ENCODE results near the gene DIS3L2. TPM values are rescaled to one million over a fixed set of nuclear protein-coding genes. Genes with fewer than 3 reads are reported as not detected.

Gene DIS3L2
- total RNA-seq, 1 donor from 2014 or later = 42.1 TPM

GRCh38 chr2:232120911-232121310, 159.4 kb downstream of the DIS3L2 start:
- no peak for DNase-seq
- no peak overlapping the region for H3K4me3 Mint-ChIP-seq (ENCODE audit: unreplicated experiment)
- H3K27me3 Mint-ChIP-seq (ENCODE audit: unreplicated experiment) = peaks cover 2% of the 10 kb centered on the region
- peaks cover 3% of the 10 kb centered on the region for H3K9me3 Mint-ChIP-seq (ENCODE audit: unreplicated experiment)
- H3K36me3 Mint-ChIP-seq (ENCODE audit: unreplicated experiment) = peaks cover 5% of the 10 kb centered on the region
- H3K4me1 Mint-ChIP-seq (ENCODE audit: low read depth, unreplicated experiment) = peaks cover 3% of the 10 kb centered on the region
- H3K27ac Mint-ChIP-seq (ENCODE audit: unreplicated experiment) = no peak overlapping the region
- TF ChIP-seq, protein P1, sequence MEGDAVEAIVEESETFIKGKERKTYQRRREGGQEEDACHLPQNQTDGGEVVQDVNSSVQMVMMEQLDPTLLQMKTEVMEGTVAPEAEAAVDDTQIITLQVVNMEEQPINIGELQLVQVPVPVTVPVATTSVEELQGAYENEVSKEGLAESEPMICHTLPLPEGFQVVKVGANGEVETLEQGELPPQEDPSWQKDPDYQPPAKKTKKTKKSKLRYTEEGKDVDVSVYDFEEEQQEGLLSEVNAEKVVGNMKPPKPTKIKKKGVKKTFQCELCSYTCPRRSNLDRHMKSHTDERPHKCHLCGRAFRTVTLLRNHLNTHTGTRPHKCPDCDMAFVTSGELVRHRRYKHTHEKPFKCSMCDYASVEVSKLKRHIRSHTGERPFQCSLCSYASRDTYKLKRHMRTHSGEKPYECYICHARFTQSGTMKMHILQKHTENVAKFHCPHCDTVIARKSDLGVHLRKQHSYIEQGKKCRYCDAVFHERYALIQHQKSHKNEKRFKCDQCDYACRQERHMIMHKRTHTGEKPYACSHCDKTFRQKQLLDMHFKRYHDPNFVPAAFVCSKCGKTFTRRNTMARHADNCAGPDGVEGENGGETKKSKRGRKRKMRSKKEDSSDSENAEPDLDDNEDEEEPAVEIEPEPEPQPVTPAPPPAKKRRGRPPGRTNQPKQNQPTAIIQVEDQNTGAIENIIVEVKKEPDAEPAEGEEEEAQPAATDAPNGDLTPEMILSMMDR (IDR thresholded peaks at IDR 0.05; ENCODE audit: partially characterized antibody, unreplicated experiment) = no peak

DNA sequence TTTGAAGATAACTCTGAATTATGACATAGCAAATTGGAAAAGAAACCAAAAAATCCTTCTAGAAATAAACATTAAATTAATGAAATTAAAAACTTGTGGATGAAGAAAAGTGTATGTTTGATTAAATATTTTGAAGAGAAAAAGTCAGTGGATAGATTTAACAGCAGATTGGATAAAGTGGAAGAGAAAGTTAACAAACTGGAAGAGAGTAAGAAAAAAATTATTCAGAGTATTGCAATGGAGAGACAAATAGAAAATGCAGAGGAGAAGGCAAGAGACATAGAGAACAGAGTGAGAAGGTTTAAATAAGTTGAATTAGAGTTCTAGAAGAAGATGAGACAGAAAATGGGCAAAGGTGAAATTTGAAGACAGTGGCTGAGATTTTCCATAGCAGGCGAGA, 162.8 kb downstream of the DIS3L2 start:
- H3K4me3 Mint-ChIP-seq (ENCODE audit: unreplicated experiment) = no peak overlapping the region
- H3K4me1 Mint-ChIP-seq (ENCODE audit: low read depth, unreplicated experiment) = peaks cover under 1% of the 10 kb centered on the region
- peaks cover 2% of the 10 kb centered on the region for H3K27me3 Mint-ChIP-seq (ENCODE audit: unreplicated experiment)
- no peak overlapping the region for H3K27ac Mint-ChIP-seq (ENCODE audit: unreplicated experiment)
- H3K9me3 Mint-ChIP-seq (ENCODE audit: unreplicated experiment) = peaks cover 3% of the 10 kb centered on the region
- H3K36me3 Mint-ChIP-seq (ENCODE audit: unreplicated experiment) = peaks cover 5% of the 10 kb centered on the region
- TF ChIP-seq, protein P1 (IDR thresholded peaks at IDR 0.05; ENCODE audit: partially characterized antibody, unreplicated experiment) = no peak
- no peak for DNase-seq

DNA sequence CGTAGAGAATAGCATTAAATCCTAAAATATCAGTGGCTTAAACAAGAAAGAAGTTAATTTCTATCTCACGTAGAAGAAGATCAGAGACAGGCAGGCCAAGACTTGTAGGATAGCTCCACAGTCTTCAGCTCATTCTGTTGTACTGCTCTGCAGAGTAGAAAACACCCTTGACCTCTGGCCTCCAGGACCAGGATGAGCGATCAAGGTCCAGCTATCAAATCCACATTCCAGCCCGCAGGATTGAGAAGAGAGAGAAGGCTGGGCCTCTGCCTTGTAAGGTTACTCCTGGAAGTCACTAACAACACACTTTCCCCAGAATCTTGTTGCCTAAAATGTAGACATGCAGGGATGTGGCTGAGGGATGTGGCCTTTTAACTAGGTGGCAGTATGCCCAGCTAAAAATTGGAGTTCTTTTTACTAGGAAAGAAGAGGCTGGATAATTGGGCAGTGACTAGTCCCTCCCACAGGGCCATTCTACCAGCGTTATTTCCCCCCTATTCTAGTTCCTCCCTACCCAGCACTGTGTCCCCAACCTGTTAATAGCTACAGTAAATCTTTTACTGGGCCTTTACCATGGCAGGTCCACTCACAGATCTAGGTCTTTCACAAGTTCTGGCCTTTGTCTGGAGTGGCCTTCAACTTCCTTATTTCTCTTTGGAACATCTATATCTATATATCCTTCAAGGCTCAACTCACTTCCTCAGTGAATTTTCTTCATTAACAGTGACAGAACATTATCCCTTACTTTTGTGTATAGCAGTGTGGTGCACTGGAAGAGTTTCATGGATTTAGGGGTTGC, 165.0 kb downstream of the DIS3L2 start:
- H3K36me3 Mint-ChIP-seq (ENCODE audit: unreplicated experiment) = no peaks in the 10 kb centered on the region
- no peak overlapping the region for H3K27ac Mint-ChIP-seq (ENCODE audit: unreplicated experiment)
- TF ChIP-seq, protein P1 (IDR thresholded peaks at IDR 0.05; ENCODE audit: partially characterized antibody, unreplicated experiment) = no peak
- DNase-seq = no peak
- H3K4me1 Mint-ChIP-seq (ENCODE audit: low read depth, unreplicated experiment) = peaks cover 2% of the 10 kb centered on the region
- no peak overlapping the region for H3K4me3 Mint-ChIP-seq (ENCODE audit: unreplicated experiment)
- H3K9me3 Mint-ChIP-seq (ENCODE audit: unreplicated experiment) = no peaks in the 10 kb centered on the region
- peaks cover 2% of the 10 kb centered on the region for H3K27me3 Mint-ChIP-seq (ENCODE audit: unreplicated experiment)

DNA sequence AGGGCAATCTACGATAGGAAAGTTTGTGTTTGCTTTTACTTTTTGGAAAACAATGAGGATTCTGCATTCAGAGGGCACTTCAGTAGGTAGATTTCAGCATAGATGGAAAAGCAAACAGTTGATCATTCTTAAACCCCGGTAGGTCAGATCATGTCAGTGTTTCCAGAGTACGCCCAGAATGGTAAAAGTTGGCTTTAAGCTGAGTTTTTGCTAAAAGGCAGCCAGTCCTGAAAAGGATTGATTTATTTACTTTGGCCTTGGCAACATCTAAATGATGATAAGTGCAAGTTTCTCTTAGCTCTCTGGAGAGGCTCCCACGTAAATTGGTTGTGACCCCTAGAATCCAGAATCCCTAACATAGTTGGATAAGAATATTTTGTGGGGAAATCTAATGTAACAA, 168.0 kb downstream of the DIS3L2 start:
- Mint-ChIP-seq H3K27me3 (ENCODE audit: unreplicated experiment) (peaks cover under 1% of the 10 kb centered on the region), H3K9me3 (ENCODE audit: unreplicated experiment) (no peaks in the 10 kb centered on the region), H3K27ac (ENCODE audit: unreplicated experiment) (no peak overlapping the region), H3K4me3 (ENCODE audit: unreplicated experiment) (no peak overlapping the region), H3K4me1 (ENCODE audit: low read depth, unreplicated experiment) (peaks cover 2% of the 10 kb centered on the region), H3K36me3 (ENCODE audit: unreplicated experiment) (peaks cover 6% of the 10 kb centered on the region)
- DNase-seq = no peak
- TF ChIP-seq, protein P1 (IDR thresholded peaks at IDR 0.05; ENCODE audit: partially characterized antibody, unreplicated experiment) = no peak

- Mint-ChIP-seq H3K27ac (ENCODE audit: unreplicated experiment) (no peak overlapping the region), H3K27me3 (ENCODE audit: unreplicated experiment) (peaks cover 2% of the 10 kb centered on the region), H3K9me3 (ENCODE audit: unreplicated experiment) (peaks cover 3% of the 10 kb centered on the region), H3K36me3 (ENCODE audit: unreplicated experiment) (peaks cover 6% of the 10 kb centered on the region), H3K4me3 (ENCODE audit: unreplicated experiment) (no peak overlapping the region), H3K4me1 (ENCODE audit: low read depth, unreplicated experiment) (peaks cover 2% of the 10 kb centered on the region)
- no peak for DNase-seq
- TF ChIP-seq, protein P1 (IDR thresholded peaks at IDR 0.05; ENCODE audit: partially characterized antibody, unreplicated experiment) = no peak
Observed at GRCh38 chr2:232132181-232132580, 170.7 kb downstream of the DIS3L2 start.
